Measurements from ENCODE around the gene MPL.

DNA sequence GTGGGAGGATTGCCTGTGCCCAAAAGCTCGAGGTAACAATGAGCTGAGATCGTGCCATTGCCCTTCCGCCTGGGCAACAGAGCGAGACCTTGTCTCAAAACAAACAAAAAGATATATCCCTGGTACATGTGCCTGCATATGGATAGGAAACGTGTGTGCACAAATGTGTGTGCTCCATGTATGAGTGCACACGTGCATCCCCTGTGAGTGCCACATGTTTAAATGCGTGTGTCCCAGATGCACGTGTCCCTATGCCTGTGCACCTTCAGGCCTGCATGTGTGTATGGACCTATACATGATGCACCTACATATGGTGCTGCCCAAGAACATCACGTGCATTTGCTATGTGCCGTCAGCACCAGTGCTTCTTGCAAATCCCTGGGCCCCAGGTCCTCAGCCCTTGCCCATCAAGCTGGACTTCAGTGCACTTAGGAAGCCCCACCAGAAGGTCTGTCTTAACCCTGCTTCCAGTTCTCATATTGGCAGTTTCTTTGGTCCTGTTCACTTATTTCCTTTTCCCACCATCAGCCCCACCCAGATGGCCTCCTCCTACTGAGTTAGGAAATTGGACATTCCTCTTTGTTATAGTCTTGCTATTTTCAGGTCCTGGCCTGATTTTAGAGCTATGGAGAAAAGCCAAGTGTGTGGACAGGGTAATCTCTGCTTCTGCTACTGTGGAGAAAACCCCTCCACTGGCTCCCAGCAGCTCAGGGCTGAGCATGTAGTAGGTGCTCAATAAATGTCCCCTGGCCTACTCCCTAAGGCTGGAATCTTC is 21.5 kb upstream of the MPL start:
- TF ChIP-seq EZH2 (IDR thresholded peaks at IDR 0.05; ENCODE audit: insufficient read depth, poor library complexity, severe bottlenecking) (no peak), EZH2phosphoT487 (IDR thresholded peaks at IDR 0.05; ENCODE audit: insufficient read depth, low read depth) (no peak)

Measured in GM23248 (cell line).